Measurements from ENCODE around the gene DNAJC21. TPM values are rescaled to one million over a fixed set of nuclear protein-coding genes. Genes with fewer than 3 reads are reported as not detected.

Gene DNAJC21
- 37.3 to 45.4 TPM (median 39.3 TPM) in 3 replicates for total RNA-seq
- long read RNA-seq, full-length matches to known transcripts = 61 of 75 reads
- long read RNA-seq, partial matches to known transcripts = 4 of 75 reads
- long read RNA-seq, other reads (novel, unspliced or antisense) = 10 of 75 reads

DNA sequence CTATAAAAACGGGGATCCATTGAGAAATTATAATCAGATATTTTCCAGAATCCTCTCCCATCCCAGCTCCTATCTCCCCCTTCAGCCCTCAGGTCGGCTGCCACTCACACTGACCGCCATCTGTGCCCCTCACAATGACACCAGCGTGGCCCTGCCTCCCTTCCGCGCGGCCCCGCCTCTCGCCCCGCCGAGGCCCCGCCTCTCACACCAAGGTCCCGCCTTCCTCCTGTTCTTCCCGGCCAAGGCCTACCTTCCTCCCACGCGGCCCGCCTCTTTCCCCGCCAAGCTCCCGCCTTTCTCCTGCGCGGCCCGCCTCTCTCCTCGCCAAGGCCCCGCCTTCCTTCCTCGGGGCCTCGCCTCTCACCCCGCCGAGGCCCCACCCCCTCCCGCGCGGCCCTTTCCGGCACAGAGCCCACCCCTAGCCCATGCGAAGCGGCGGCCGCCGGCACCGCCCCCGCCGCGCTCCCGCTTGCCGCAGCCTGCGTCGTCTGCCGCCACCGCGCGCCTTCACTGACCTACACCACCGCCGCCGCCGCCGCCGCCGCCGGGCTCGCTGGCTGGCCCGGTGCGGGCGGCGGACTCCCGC is at the start of gene DNAJC21:
TSS of gene DNAJC21 (plus strand) at position 426 of the 586 bp plus-strand sequence. CDS start 261 bp downstream, outside the sequence.
- TF ChIP-seq, protein P1, sequence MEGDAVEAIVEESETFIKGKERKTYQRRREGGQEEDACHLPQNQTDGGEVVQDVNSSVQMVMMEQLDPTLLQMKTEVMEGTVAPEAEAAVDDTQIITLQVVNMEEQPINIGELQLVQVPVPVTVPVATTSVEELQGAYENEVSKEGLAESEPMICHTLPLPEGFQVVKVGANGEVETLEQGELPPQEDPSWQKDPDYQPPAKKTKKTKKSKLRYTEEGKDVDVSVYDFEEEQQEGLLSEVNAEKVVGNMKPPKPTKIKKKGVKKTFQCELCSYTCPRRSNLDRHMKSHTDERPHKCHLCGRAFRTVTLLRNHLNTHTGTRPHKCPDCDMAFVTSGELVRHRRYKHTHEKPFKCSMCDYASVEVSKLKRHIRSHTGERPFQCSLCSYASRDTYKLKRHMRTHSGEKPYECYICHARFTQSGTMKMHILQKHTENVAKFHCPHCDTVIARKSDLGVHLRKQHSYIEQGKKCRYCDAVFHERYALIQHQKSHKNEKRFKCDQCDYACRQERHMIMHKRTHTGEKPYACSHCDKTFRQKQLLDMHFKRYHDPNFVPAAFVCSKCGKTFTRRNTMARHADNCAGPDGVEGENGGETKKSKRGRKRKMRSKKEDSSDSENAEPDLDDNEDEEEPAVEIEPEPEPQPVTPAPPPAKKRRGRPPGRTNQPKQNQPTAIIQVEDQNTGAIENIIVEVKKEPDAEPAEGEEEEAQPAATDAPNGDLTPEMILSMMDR (IDR thresholded peaks at IDR 0.05) = no peak
- no peaks in the 10 kb centered on the region for H3K9me3 Mint-ChIP-seq (ENCODE audit: low read depth)
- H3K4me1 Mint-ChIP-seq (ENCODE audit: low read depth) = peaks cover 30% of the 10 kb centered on the region
- DNase-seq (ENCODE audit: low spot score) = peak; percentile 99
- H3K27ac Mint-ChIP-seq (ENCODE audit: unreplicated experiment) = peak within 1 kb of the TSS; percentile 98
- no peaks in the 10 kb centered on the region for H3K27me3 Mint-ChIP-seq (ENCODE audit: low read depth)
- H3K4me3 Mint-ChIP-seq (ENCODE audit: unreplicated experiment) = peak within 1 kb of the TSS; percentile 99
- peaks cover 11% of the 10 kb centered on the region for H3K36me3 Mint-ChIP-seq (ENCODE audit: low read depth)

DNA sequence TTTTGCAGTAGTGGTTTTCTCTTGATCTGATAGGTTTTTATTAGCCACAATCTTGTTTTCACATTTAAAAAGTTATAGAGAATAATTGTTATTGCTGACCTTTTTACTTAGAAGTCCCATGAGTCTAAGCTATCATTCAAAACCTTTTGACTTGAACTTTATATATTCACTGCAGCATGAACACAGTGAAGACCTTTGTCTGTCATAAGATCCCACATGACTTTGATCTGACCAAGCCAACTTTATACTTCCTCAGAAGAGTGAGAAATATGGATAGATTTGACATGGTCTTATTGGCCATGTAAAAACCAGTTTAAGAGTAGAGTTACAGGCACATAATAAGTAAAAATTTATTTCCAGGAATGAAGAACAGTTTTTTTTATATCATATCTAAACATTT is 48.1 kb upstream of the DNAJC21 start:
- peaks cover 9% of the 10 kb centered on the region for H3K36me3 Mint-ChIP-seq (ENCODE audit: low read depth)
- H3K9me3 Mint-ChIP-seq (ENCODE audit: low read depth) = peaks cover 20% of the 10 kb centered on the region
- no peak overlapping the region for H3K27ac Mint-ChIP-seq (ENCODE audit: unreplicated experiment)
- no peaks in the 10 kb centered on the region for H3K27me3 Mint-ChIP-seq (ENCODE audit: low read depth)
- H3K4me1 Mint-ChIP-seq (ENCODE audit: low read depth) = no peaks in the 10 kb centered on the region
- no peak for DNase-seq (ENCODE audit: low spot score)
- TF ChIP-seq, protein P1 (IDR thresholded peaks at IDR 0.05) = no peak
- H3K4me3 Mint-ChIP-seq (ENCODE audit: unreplicated experiment) = no peak overlapping the region

DNA sequence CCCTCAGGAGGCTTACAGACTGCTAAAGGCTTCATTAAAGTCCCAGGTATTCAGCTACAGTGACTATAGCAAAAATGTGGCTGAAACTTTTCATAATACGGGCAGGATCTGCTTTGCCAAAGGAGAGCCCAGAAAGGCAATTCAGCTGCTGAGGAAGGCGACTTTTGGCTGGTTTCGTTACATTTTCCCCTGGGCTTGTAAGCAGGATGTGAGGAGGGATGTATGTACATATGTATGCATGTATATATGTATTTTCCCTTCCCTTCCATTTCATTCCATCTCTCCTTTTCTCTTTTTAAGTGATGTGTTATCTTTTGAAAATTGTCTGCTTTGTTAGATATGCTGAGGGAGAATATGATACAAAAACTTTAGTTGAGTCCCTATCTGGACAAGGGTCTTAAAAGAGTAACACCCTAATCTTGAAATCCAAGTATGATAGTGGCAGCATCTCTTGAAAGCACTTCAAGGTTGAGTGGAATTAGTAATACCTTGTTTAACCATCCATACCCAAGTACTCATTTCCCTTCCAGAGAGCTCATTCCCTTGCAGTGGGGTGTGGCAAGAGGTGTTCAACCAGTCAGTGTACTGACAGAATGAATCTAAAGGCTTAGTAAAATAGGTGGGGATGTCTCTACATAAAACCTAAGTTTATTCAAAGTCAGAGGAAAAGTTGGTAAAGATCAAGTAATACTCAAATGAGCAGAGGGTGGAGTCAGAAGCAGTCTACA is 42.8 kb upstream of the DNAJC21 start:
- DNase-seq (ENCODE audit: low spot score) = no peak
- Mint-ChIP-seq H3K4me3 (ENCODE audit: unreplicated experiment) (no peak overlapping the region), H3K9me3 (ENCODE audit: low read depth) (no peaks in the 10 kb centered on the region), H3K27me3 (ENCODE audit: low read depth) (no peaks in the 10 kb centered on the region), H3K36me3 (ENCODE audit: low read depth) (no peaks in the 10 kb centered on the region), H3K4me1 (ENCODE audit: low read depth) (peaks cover 6% of the 10 kb centered on the region), H3K27ac (ENCODE audit: unreplicated experiment) (no peak overlapping the region)
- TF ChIP-seq, protein P1 (IDR thresholded peaks at IDR 0.05) = no peak

DNA sequence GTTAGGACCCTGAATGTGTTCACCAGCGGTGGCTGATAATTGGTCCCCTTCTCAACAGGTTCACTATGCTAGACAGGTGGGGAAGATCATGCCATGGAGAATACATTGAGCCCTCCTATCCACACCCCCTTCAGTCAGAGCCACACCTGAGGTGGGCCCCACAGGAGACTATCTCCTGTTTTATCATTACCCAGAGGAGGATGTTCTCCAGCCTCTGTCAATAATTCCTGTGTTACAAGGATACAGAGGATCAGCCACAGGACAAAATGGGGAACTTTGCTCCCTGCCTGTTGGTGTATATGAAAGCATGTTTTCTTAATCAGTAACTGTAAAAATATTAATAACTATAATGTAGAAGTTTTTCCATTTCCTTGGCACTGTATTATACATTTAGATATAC is 40.0 kb upstream of the DNAJC21 start:
- TF ChIP-seq, protein P1 (IDR thresholded peaks at IDR 0.05) = no peak
- H3K4me3 Mint-ChIP-seq (ENCODE audit: unreplicated experiment) = no peak overlapping the region
- H3K27me3 Mint-ChIP-seq (ENCODE audit: low read depth) = no peaks in the 10 kb centered on the region
- H3K4me1 Mint-ChIP-seq (ENCODE audit: low read depth) = peaks cover 14% of the 10 kb centered on the region
- H3K27ac Mint-ChIP-seq (ENCODE audit: unreplicated experiment) = no peak overlapping the region
- no peaks in the 10 kb centered on the region for H3K36me3 Mint-ChIP-seq (ENCODE audit: low read depth)
- DNase-seq (ENCODE audit: low spot score) = no peak
- no peaks in the 10 kb centered on the region for H3K9me3 Mint-ChIP-seq (ENCODE audit: low read depth)

DNA sequence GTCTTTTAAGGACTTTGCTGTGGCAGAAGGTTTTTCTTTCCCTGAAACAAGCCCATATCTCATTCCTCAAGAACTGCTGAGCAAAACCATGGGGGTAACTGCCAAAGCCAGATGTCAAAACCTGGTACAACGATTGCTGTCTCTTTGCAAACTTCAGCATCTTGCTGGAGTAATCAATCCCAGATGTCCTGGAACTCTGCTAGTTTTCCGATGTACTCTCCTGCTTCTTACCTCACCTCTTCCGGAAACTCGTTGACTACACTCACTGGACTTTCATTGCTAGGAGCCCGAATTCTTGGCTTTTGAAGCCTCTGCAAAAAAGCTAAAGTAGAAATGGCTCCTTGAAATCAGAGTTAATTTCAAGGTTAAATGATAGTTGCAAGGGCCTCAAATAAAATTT is 37.4 kb upstream of the DNAJC21 start:
- H3K4me3 Mint-ChIP-seq (ENCODE audit: unreplicated experiment) = no peak overlapping the region
- no peaks in the 10 kb centered on the region for H3K9me3 Mint-ChIP-seq (ENCODE audit: low read depth)
- H3K4me1 Mint-ChIP-seq (ENCODE audit: low read depth) = peaks cover 17% of the 10 kb centered on the region
- TF ChIP-seq, protein P1 (IDR thresholded peaks at IDR 0.05) = no peak
- H3K36me3 Mint-ChIP-seq (ENCODE audit: low read depth) = no peaks in the 10 kb centered on the region
- no peak for DNase-seq (ENCODE audit: low spot score)
- no peak overlapping the region for H3K27ac Mint-ChIP-seq (ENCODE audit: unreplicated experiment)
- no peaks in the 10 kb centered on the region for H3K27me3 Mint-ChIP-seq (ENCODE audit: low read depth)

Measured in chondrocyte (in vitro differentiated cells).